Mesenchymal stem cell (in vitro differentiated cells and primary cell): ENCODE results near the gene PHETA1. TPM values are rescaled to one million over a fixed set of nuclear protein-coding genes. Genes with fewer than 3 reads are reported as not detected.

ENCODE experiments used
- DNase-seq: peaks from one replicate; pipeline ENCODE4 v3.0.0-alpha.2; 2013
- H2AFZ ChIP-seq: one replicate; pipeline ENCODE4 v1.6.1; 2013; ENCODE audit warnings: low read depth, mild to moderate bottlenecking, control low read depth, inconsistent platforms, low read length, moderate library complexity
- H2AK5ac ChIP-seq: 2 replicates; pipeline ENCODE4 v1.6.1; 2013; ENCODE audit warnings: low read length, moderate library complexity, mild to moderate bottlenecking, inconsistent platforms; ENCODE audit not compliant: severe bottlenecking
- H2BK120ac ChIP-seq: one replicate; pipeline ENCODE4 v1.6.1; 2013; ENCODE audit warnings: low read depth, mild to moderate bottlenecking, inconsistent platforms, low read length, moderate library complexity
- H2BK12ac ChIP-seq, 2 experiments: one replicate each; pipeline ENCODE4 v1.6.1; 2013; ENCODE audit warnings: inconsistent platforms in 2 of 2, low read length in 2 of 2, mild to moderate bottlenecking in 2 of 2, moderate library complexity in 2 of 2, control low read depth in 1 of 2
- H2BK15ac ChIP-seq: one replicate; pipeline ENCODE4 v1.6.1; 2013; ENCODE audit warnings: mild to moderate bottlenecking, low read depth, inconsistent platforms; ENCODE audit not compliant: poor library complexity, severe bottlenecking
- H2BK5ac ChIP-seq: 2 replicates; pipeline ENCODE4 v1.6.1; 2013; ENCODE audit warnings: low read depth, mild to moderate bottlenecking, low read length, control low read depth, inconsistent platforms; ENCODE audit not compliant: poor library complexity, severe bottlenecking
- H3K14ac ChIP-seq, 2 experiments: one replicate each; pipeline ENCODE4 v1.6.1; 2013; ENCODE audit warnings: inconsistent platforms in 2 of 2, low read length in 2 of 2, control low read depth in 1 of 2, mild to moderate bottlenecking in 1 of 2, moderate library complexity in 1 of 2
- H3K18ac ChIP-seq, 2 experiments: one replicate each; pipeline ENCODE4 v1.6.1; 2013; ENCODE audit warnings: inconsistent platforms in 2 of 2, low read length in 2 of 2, control low read depth in 1 of 2, low read depth in 1 of 2, mild to moderate bottlenecking in 1 of 2
- H3K23ac ChIP-seq, 2 experiments: one replicate each; pipeline ENCODE4 v1.6.1; 2013; ENCODE audit warnings: inconsistent platforms in 2 of 2, low read length in 2 of 2, mild to moderate bottlenecking in 2 of 2, moderate library complexity in 2 of 2, control low read depth in 1 of 2
- H3K27ac ChIP-seq: 2 replicates; pipeline ENCODE4 v1.5.1; 2013; ENCODE audit warnings: mild to moderate bottlenecking, moderate library complexity, low read length, control low read depth, inconsistent platforms; ENCODE audit not compliant: poor library complexity, severe bottlenecking
- H3K27me3 ChIP-seq, 2 experiments: 2 replicates each; pipeline versions ENCODE4 v1.6.1 to v1.7.0; 2013; ENCODE audit warnings: low read length in 2 of 2, mild to moderate bottlenecking in 2 of 2, moderate library complexity in 2 of 2, control low read depth in 1 of 2, inconsistent platforms in 1 of 2; ENCODE audit not compliant: control insufficient read depth in 1 of 2, insufficient read depth in 1 of 2
- H3K36me3 ChIP-seq, 2 experiments: 2 replicates each; pipeline versions ENCODE4 v1.6.1 to v1.7.0; 2013; ENCODE audit warnings: low read length in 2 of 2, control low read depth in 1 of 2, inconsistent platforms in 1 of 2, low read depth in 1 of 2, mild to moderate bottlenecking in 1 of 2; ENCODE audit not compliant: insufficient read depth in 2 of 2, control insufficient read depth in 1 of 2
- H3K4ac ChIP-seq, 2 experiments: one replicate each; pipeline ENCODE4 v1.6.1; 2013; ENCODE audit warnings: inconsistent platforms in 2 of 2, low read length in 2 of 2, mild to moderate bottlenecking in 2 of 2, moderate library complexity in 2 of 2, control low read depth in 1 of 2, low read depth in 1 of 2
- H3K4me1 ChIP-seq: 2 replicates; pipeline ENCODE4 v1.6.1; 2013; ENCODE audit warnings: low read depth, low read length, control low read depth; ENCODE audit not compliant: control insufficient read depth, insufficient read depth
- H3K4me2 ChIP-seq: 2 replicates; pipeline ENCODE4 v1.6.1; 2013; ENCODE audit warnings: low read length, mild to moderate bottlenecking, inconsistent platforms; ENCODE audit not compliant: poor library complexity, severe bottlenecking
- H3K4me3 ChIP-seq, 2 experiments: 2 replicates each; pipeline versions ENCODE4 v1.5.1 to v1.7.0; 2013; ENCODE audit warnings: low read length in 2 of 2, mild to moderate bottlenecking in 2 of 2, control low read depth in 1 of 2, low read depth in 1 of 2; ENCODE audit not compliant: insufficient read depth in 1 of 2
- H3K79me1 ChIP-seq: replicated peaks from 2 replicates; pipeline ENCODE4 v1.6.1; 2013; ENCODE audit warnings: mild to moderate bottlenecking, control low read depth, low read length, inconsistent platforms; ENCODE audit not compliant: poor library complexity, severe bottlenecking
- H3K9ac ChIP-seq: 2 replicates; pipeline ENCODE4 v1.7.0; 2013; ENCODE audit warnings: mild to moderate bottlenecking, low read length, moderate library complexity
- H3K9me3 ChIP-seq: 2 replicates; pipeline ENCODE4 v1.7.0; 2013; ENCODE audit warnings: mild to moderate bottlenecking, low read length; ENCODE audit not compliant: control insufficient read depth
- H4K8ac ChIP-seq: one replicate; pipeline ENCODE4 v1.6.1; 2013; ENCODE audit warnings: inconsistent platforms, mild to moderate bottlenecking, low read length, moderate library complexity
- H4K91ac ChIP-seq: one replicate; pipeline ENCODE4 v1.6.1; 2013; ENCODE audit warnings: mild to moderate bottlenecking, low read length, inconsistent platforms
- WGBS: methylation state at CpG from one replicate; pipeline ENCODE4 v1.1.7; 2013; ENCODE audit warnings: mixed read lengths; 5-methylcytosine and 5-hydroxymethylcytosine counted together
- small RNA-seq: library from polyadenylated mRNA; stranded (forward); fragments of <200 nt; extraction: miRNeasy Mini kit (QIAGEN cat#:217004); gene quantifications from one replicate; pipeline ENCODE3, GENCODE V24; 2013; ENCODE audit warnings: low read depth

PHETA1 gene

DNA sequence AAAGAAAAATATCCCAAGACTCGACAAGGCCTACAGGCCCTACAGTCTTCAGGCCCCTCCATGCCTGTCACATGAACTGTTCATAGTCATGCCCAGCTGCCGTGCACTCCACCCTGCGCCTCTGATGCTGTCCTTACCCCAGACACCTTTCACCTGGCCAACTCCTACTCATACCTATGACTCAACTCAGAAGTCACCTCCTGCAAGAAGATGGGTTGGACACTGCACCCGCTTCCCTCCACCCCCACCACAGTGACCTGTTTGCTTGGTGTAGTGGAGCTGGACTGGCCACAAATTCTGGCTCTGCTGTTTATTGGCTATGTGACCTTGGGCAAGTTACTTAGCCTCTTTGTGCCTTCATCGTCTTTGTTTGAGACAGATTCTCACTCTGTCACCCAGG is 56.2 kb downstream of the PHETA1 start:
- Histone ChIP-seq H2BK5ac (no peak overlapping the region), H2AK5ac (no peak overlapping the region), H3K9me3 (no peaks in the 10 kb centered on the region), H3K4me3 (no peak overlapping the region), H3K79me1 (no peaks in the 10 kb centered on the region), H3K14ac (no peak overlapping the region), H3K9ac (no peak overlapping the region), H3K36me3 (no peaks in the 10 kb centered on the region), H2BK120ac (no peak overlapping the region), H2BK15ac (no peak overlapping the region), H3K23ac (no peak overlapping the region), H2BK12ac (no peak overlapping the region), H4K8ac (no peak overlapping the region), H3K4me2 (no peak overlapping the region), H3K4ac (no peak overlapping the region), H3K4me1 (peaks cover 2% of the 10 kb centered on the region), H3K27ac (no peak overlapping the region), H4K91ac (no peak overlapping the region), H3K18ac (no peak overlapping the region), H3K27me3 (peaks cover 10 to 30% of the 10 kb centered on the region in 2 experiments), H2AFZ (no peak overlapping the region)
- WGBS = 83% methylated on average over 5 of the region's 5 CpGs
- DNase-seq = no peak

DNA sequence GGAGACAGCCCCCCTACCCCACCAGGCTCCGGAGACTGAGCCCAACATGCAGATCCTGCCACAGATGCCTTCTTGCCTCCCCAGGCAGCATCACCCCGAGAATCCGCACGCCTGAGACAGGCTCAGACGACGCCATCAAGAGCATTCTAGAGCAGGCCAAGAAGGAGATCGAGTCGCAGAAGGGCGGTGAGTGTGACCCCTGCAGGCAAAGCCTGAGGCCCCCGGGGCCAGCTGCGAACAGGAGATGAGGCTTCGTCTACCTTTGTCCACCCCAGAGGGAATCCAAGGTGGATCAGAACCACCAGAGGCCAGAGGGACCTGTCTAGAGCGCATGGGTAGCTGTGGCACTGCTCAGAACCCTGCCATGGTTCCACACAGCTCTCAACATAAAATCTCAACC is 56.9 kb downstream of the PHETA1 start:
- Histone ChIP-seq H3K4ac (no peak overlapping the region), H3K36me3 (no peaks in the 10 kb centered on the region), H3K4me1 (peaks cover 2% of the 10 kb centered on the region), H2BK5ac (no peak overlapping the region), H4K8ac (no peak overlapping the region), H3K79me1 (no peaks in the 10 kb centered on the region), H3K9me3 (no peaks in the 10 kb centered on the region), H3K14ac (no peak overlapping the region), H2BK120ac (no peak overlapping the region), H2AFZ (no peak overlapping the region), H2AK5ac (no peak overlapping the region), H4K91ac (no peak overlapping the region), H3K4me3 (no peak overlapping the region), H3K27me3 (peaks cover 7 to 24% of the 10 kb centered on the region in 2 experiments), H3K23ac (no peak overlapping the region), H3K4me2 (no peak overlapping the region), H2BK12ac (no peak overlapping the region), H3K9ac (no peak overlapping the region), H3K18ac (no peak overlapping the region), H3K27ac (no peak overlapping the region), H2BK15ac (no peak overlapping the region)
- 90% methylated on average over 13 of the region's 13 CpGs for WGBS
- DNase-seq = no peak

DNA sequence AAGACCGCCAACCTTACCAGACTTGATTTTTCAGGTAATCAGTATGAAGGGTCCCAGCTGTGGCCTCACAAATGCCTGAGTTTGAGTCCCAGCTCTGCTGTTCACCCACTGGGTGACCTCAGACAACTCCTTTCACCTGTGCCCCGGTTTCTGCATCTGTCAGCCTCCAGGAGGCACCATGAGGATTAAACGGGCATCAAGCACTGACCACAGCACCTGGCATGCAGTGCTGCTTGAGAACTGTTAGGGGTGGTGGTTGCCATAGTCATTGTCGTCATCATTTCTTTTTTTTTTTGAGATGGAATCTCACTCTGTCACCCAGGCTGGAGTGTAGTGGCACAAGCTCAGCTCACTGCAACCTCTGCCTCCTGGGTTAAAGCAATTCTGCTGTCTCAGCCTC is 57.9 kb downstream of the PHETA1 start:
- 84% methylated on average over 4 of the region's 4 CpGs for WGBS
- Histone ChIP-seq H4K91ac (no peak overlapping the region), H2BK120ac (no peak overlapping the region), H3K14ac (no peak overlapping the region), H3K9me3 (peaks cover 9% of the 10 kb centered on the region), H3K18ac (no peak overlapping the region), H3K4ac (no peak overlapping the region), H3K4me3 (no peak overlapping the region), H2BK5ac (no peak overlapping the region), H2AK5ac (no peak overlapping the region), H3K36me3 (no peaks in the 10 kb centered on the region), H3K27me3 (peaks cover 7 to 23% of the 10 kb centered on the region in 2 experiments), H2BK12ac (no peak overlapping the region), H3K4me1 (peaks cover 2% of the 10 kb centered on the region), H2AFZ (no peak overlapping the region), H3K23ac (no peak overlapping the region), H4K8ac (no peak overlapping the region), H3K4me2 (no peak overlapping the region), H2BK15ac (no peak overlapping the region), H3K79me1 (no peaks in the 10 kb centered on the region), H3K9ac (no peak overlapping the region), H3K27ac (no peak overlapping the region)
- DNase-seq = no peak

Small RNA genes lying within 50 kb of the gene (small RNA-seq; reads per million reads assigned to genes)
- not detected for gene RNA5SP373
